HG03175 (cell line): ENCODE data around the gene SLA2.
"Not testable (repeated sequence)": the region's sequence is repeated elsewhere in the genome, so short reads cannot be mapped to it uniquely, and the experiment has no call there.

Experiments
- ATAC-seq: cut with Tn5 transposase; IDR thresholded peaks from one replicate; pipeline ENCODE4 v1.9.1; 2021; ENCODE audit warnings: mild to moderate bottlenecking, moderate library complexity; ENCODE audit not compliant: unreplicated experiment

SLA2 gene, protein sequence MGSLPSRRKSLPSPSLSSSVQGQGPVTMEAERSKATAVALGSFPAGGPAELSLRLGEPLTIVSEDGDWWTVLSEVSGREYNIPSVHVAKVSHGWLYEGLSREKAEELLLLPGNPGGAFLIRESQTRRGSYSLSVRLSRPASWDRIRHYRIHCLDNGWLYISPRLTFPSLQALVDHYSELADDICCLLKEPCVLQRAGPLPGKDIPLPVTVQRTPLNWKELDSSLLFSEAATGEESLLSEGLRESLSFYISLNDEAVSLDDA

DNA sequence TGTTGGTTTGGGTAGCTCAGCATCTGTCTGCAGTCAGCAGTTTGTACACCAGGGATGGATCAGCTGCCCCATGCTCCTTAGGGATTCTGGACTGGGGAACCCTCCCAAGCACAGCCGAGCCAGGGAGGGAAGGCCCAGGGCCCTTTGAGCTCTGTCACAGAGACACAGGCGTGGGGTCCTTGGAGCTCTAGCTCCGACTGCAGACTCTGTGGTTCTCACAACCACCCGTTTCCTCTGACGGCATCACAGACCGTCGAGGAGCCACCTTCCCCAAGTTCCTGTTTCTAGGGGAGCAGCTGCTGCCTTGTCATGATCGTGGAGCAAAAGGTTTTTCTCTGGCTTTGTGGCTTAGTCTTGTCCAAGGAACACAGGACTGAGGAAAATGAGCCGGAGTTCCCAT lies at the start of gene SLA2:
SLA2 (minus strand) TSS at position 199 of the 400 bp plus-strand sequence. CDS start 4,861 bp downstream, outside the sequence.
- ATAC-seq = no peak

DNA sequence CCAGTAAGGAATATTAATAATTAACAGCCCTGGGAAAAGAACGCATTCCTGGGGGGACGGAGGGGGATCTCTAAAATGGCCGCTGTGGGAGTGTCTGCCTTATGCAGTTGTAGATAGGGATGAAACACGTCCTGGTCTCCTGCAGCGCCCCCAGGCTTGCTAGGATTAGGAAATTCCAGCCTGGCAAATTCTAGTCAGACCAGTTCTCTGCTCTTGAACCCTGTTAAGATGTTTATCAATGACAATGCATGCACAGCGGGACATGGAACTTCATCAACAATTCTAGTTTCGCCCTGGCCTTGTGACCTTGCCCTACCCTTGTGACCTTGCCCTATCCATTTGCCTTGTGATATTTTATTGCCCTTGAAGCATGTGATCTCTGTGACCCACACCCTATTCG lies 49.5 kb upstream of the SLA2 start:
- not testable (repeated sequence) for ATAC-seq

DNA sequence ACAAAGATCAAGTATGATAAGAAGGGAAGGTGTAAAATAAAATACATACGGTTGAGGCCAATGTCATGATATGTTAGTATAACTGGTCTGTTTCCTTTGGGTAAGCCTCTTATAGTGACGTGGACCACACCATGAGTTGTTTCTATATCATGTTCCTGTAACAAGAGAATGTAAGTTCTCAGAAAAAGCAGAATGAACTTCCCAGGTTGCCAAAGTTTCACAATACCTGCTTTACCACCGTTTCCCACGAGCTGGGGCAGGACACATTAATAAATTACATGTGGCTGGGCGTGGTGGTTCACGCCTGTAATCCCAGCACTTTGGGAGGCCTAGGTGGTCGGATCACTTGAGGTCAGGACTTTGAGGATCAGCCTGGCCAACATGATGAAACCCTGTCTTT lies 42.6 kb upstream of the SLA2 start:
- no peak for ATAC-seq

DNA sequence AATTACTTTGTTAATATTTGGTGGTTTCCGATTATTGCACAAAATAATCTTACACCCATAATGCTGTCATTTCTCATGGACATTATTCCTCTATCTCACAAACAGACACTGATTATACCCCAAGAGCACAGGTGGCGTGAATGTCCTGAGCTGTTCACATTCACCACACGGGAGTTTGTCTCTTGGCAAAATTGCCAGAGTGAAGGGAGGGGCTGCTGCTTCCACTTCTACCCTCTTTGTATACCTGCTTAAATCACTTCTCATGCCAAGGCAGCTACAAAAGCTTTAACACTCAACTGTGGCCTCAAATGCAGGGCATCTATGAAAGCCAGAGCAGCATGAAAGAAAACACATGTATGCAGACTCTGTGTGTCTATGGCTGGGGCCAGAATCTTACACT lies 41.9 kb upstream of the SLA2 start:
- ATAC-seq = no peak

DNA sequence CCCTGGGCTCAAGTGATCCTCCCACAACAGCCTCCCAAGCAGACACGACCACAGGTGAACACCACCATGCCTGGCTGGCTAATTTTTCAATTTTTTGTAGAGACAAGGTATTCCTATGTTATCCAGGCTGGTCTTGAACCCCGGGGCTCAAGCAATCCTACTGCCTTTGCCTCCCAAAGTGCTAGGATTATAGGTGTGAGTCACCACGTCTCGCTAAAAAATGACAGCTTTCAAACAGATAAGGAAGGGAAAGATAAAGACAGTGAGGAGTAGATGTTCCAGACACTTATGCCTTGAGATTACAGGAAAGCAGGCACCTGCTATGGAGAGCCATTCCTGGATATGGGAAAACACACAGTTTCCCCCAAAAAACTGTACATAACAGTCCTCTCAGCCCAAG lies 40.9 kb upstream of the SLA2 start:
- ATAC-seq = no peak

DNA sequence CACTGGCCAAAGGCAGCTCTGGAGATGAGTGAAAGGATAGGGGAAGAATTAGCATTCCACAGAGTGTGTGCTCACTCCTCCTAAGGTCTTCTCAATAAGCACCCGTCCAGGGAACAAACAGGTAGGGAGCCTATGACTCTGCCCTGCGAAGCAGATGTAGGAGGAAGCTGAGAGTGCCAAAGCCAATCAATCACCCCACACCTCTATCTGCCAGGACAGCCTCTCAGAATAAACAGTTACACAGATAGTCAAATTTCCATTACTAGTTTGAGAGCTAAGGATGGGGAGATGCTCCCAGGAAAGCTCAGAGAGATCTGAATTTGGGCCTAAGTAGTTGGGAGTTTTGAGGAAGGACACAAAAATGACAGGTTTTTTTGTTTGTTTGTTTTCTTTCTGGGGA lies 40.5 kb upstream of the SLA2 start:
- no peak for ATAC-seq

DNA sequence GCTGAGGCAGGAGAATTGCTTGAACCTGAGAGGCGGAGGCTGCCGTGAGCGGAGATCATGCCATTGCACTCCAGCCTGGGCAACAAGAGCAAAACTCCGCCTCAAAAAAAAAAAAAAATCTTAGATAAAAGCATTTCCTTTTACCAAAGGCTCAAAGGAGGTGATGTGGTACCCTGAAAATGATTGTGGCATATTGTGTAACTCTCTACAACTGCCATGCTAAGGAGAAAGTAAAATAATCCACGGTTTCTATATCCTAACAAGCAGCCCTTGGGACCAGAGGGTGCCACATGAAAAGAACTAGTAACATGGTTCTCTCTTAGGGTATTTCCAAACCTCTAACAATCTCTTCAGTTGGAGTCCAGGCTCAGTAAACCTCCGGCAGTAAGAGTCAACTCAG lies 38.8 kb upstream of the SLA2 start:
- ATAC-seq = no peak

DNA sequence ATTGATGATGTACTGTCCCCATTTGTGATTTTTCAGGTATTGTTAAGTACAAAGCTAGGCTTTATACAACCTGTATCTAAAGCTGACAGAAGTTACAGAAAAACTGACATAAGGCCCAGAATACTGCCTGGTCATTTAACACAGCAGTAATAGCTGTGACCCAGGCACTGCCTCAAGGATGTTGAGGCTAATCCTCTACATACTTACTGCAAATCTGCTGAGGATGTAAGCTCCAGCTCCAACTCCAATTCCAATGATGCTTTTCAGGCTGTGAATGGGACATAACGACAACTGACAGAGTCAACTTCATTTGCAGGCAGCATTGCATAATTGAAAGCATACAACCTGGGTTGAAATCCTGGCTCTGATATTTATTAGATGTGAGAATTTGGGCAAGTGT lies 36.3 kb upstream of the SLA2 start:
- no peak for ATAC-seq

DNA sequence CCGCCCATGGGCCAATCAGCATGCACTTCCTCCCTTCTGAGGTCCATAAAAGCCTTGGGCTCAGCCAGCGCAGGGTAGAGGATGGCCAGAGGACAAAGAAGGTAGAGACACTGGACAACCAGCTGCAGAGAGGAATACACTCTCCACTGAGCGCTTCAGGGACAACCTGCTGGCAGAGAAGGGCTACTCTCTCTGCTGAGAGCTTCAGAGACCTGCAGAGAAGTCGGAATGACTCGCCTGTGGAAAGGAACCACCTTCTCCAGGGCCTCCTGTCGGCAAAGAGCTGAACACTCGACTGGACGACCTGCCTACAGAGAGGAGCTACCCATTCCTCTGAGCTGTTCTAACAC lies 31.4 kb upstream of the SLA2 start:
- ATAC-seq = no peak

DNA sequence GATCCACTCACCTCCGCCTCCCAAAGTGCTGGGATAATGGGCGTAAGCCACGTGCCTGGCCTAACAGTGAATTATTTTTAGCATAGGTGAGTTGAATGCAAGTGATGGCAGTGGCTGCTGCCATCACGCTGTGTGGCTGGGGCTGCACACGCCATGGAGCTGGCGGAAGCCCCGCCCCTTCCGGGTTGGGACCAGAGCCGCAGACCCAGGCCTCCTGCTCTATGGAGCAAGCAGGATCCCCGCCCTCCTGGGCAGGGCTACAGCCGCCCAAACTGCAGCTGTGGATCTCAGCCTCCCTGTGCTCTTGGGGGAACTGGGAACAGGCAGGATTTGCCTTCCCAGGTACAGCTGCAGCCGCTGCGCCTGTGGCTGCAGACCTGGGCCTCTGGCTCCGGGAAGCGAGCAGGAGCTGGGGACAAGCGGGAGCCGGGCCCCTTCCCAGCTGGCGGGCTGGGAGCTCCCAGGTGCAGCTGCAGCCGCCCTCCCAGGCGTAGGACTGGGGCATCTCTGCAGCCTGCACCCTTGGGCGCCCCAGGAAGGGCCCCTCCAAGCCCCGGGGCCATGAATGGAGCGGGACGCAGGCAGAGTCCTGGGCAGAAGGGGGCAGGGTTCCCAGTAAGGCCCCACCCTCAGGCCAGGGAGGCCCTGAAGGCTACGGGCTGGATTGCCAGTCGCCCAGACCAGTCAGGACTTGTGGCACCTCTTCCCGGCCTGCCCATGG lies 30.9 kb upstream of the SLA2 start:
- no peak for ATAC-seq

DNA sequence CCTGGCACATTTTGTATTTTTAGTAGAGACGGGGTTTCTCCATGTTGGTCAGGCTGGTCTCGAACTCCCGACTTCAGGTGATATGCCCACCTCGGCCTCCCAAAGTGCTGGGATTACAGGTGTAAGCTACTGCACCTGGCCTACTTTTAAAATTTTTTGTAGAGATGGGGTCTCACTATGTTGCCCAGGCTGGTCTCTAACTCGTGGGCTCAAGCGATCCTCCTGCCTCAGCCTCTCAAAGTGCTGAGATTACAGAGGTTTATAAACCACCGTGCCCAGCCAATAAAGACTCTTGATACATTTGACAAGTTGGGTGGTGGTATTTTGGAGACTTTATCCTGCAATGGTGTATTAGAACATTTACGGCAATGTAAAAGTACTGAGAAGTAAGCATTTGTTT lies 29.5 kb upstream of the SLA2 start:
- ATAC-seq = not testable (repeated sequence)

DNA sequence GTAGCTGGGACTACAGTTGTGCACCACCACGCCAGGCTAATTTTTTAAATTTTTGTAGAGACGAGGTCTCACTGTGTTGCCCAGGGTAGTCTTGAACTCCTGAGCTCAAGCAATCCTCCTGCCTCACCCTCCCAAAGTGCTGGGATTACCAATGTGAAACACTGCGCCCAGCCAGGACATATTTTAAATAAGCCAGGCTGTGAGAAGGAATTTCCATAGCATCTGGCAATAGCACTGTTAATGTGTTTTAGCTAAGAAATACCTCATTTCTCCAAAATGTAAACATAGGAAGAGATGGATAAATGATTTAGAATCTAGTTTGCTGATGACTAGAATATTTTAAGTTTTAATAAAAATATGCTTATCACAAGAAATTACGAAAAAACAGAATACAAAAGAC lies 27.0 kb upstream of the SLA2 start:
- no peak for ATAC-seq

DNA sequence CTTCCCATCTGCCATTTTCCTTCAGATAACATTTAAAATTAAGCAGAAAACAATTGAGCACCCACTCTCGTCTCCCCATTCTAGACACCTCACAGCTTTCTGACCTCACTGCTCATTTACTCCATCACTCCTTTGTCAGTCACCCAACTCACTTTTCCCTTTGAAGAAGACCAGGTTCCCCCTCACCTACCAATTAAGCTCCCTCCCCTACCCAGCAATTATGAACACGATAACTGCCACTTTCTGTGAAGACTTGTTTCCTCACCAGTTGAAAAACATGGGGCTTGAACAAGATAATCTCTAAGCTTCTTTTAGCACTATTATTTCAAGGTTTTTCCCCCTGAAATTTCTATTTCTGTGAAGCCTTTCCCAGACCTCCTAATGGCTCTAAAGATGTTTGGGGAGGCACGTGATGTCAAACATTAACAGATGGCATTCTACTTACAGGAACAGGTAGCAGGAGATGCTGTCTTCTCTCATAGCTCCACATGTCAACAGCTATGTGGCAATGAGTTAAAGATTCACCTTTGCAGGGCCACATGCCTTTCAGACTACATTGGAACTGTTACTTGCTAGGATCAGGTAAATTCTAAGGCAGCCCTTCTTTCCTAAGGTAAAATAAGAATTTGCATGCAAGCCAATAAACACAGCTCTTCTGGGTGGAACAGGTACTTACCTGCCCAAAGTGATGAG lies 24.8 kb upstream of the SLA2 start:
- ATAC-seq = no peak

DNA sequence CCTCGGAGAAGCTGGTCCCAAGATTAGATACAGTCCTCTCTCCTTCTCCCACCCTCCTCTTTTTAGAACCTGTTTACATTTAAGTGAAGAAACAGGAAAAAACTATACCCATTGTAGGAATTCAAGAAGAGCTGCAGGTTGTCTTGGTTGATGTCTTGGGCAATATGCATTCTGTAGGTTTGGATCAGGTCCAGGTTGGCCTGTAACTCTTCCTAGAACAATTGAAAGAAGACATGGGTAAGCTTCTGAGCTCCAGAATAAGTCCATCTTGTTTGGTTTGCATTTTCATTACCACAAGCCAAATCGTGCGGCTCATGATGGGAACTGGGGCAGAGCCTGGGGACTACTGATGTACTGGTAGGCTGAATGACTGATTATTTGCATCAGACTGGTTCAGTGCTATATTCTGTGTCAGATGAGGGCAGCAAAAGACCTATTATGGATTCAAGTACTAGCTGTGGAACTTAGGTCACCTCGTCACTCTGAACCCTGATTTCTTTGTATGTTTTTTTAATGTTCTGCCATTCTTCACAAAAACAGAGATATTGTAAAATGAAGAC lies 20.3 kb upstream of the SLA2 start:
- ATAC-seq = no peak

DNA sequence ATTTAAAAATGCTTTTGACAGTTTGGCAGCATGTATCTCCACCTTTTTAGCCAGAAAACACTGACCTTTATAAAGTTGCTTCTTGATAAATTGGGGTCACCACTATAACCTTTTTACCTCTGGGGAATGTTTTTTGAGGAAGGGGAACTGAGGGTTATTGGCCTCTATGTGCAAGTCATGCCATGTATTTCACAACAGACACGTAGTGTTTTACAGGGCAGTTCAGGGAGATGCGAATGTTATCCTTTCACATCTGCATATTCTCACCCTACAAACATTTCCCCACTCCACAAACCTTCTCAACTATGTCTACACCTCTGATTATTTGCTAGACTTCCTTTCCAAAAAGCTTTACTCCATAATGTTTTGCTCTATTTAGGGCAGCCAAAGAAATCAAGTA lies 17.0 kb upstream of the SLA2 start:
- no peak for ATAC-seq

DNA sequence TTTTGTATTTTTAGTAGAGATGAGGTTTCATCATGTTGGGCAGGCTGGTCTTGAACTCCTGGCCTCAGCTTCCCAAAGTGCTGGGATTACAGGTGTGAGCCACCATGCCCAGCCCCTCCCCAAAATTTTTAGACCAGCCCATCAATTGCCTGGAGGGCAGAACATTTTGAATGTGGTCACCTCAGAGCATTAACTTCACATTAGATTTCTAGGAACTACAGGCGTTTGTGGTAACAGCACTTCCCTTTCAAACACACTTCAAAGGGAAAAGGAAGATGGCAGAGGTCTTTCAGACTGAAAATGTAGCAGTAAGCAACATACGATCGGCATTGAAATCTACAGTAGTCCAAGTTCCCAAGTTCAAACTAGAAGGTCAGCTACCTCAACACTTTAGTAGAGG lies 12.3 kb upstream of the SLA2 start:
- ATAC-seq = no peak

DNA sequence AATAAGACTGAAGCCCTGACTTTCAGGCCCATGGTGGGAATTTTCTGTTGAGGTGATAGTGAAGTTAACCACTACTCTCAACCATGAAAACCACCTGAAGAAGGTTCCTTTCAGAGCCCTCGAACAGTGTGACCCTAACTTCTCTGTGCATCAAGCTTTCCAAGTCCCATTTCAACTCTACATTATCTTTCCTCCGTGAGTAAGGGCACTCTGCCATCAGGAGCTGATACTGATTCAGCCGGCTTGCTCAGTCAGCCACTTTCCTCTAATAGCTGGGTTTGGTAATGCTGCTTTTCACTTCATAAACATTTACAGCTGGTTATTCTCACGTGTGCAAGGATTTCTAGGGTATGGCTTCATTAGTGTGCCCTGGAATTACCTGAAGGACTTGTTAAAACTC lies 10.7 kb upstream of the SLA2 start:
- no peak for ATAC-seq

DNA sequence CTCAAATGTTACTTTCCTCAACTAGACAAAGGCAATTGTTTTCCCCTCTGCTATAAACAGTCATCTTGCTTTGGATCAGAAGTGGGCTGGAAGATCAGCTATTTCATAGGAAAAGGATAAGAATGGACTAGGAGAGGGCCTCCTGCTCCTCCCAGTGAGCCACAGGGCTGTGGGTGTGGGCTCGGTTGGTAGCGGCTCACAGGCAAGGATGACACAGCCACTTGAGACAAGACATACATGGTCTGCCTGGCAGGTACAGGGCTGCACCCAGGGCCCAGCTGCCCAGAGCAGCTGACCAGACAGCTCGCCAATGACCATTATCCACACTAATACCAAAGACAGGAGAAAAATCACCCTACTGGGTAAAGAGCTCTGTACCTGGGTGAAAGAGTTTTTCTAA lies 9.0 kb upstream of the SLA2 start:
- no peak for ATAC-seq

DNA sequence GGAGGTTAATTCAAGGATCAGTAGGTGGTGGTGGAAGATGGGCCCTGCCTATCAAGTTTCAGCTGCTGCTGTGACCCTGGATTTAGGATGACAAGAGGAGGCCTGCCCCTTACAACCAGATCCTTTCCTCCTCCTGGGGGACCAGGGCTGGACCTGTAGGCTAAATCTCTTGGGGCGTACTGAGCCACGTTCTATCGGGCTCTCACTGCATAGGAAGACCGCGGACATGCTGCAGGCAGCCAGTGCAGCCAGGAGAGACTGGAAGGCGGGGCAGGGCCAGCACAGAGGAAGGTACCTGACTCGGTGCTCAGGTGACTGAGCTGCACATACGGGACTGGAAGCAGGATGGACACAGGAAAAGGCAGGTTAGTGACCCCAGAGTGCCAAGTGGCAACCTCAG lies 8.5 kb upstream of the SLA2 start:
- ATAC-seq = no peak

DNA sequence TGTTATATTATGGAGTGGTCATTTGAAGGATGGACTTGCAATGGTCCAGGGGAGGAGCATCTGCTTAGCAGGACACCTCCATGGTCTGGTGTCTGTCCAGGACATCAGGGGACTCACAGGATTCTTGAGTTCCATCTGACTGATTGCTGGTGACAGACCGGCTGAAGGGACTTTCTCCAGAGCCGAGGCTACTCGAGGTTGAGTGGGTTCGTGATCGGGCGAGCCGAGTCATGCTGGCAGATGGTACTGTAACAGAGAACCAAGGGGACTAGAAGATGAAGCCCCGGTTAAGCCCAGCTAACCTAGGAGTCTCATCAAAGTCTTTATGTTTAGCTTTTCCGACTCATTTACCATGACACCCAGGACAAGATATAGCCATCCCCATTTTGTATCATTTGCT lies 7.5 kb upstream of the SLA2 start:
- ATAC-seq = no peak

DNA sequence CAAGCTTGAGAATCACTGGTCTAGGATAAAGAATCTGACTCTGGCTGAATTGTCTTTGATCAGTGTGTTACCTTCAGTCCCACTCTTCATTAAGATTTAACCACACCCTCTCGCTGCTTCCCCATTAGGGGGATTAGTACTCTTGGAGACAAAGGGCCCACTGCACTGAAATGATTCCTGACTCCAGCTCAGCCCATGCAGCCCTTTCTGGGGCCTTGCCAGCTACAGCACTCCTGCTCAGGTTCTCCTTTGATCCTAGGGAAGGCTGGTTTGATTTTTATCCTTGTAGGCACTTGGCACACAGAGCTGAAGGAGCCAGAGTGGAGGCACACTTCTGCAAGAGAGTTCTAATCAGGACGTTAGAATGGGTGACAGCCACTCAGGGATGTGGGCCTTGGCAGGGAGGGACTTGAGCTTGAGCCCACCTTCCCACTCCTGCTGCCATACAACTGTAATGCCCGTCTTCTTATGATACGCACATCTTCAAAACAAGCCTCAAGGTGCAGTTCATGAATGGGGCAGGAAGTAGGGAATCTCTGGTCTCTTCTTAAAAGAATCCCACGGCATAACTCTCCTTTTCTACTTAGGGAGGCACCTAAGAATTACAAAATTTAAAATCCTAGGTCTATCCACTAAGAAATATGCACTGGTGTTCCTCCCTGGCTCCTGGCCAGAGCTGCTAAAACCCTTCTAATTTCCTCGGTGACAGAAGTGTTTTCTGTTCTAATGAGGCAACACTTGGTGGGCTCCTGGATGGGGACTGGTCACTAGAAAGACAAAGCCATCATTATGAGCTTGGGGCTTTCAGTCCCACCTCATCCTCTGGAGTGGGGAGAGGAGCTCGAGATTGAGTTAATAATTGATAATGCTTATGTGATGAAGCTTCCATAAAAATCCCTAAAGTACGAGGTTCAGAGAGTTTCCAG lies 1.5 kb upstream of the SLA2 start:
- no peak for ATAC-seq
